HepG2 (cell line): ENCODE data around the gene SLC6A16. TPM values are rescaled to one million over a fixed set of nuclear protein-coding genes. Genes with fewer than 3 reads are reported as not detected.

Source experiments
- ATAC-seq: fragments of 200-7000 bp; cut with Tn5 transposase; 3 replicates; pipeline ENCODE4 v1.9.1; 2020; ENCODE audit warnings: mild to moderate bottlenecking, moderate library complexity
- BruUV-seq: library from RNA; stranded (reverse); fragments of 400-500 nt; replicated peaks from 2 replicates; lab custom pipeline; 2021; lab: Mats Ljungman, UMichigan
- CTCF ChIA-PET: fragments of 300-600 bp; formaldehyde crosslinking; extraction: SDS; loops from one replicate; lab custom pipeline; 2021; ENCODE audit warnings: low total read pairs, inconsistent platforms, low intra/inter-chr PET ratio; lab: Yijun Ruan, JAX
- POLR2A ChIA-PET: fragments of 350-600 bp; sonication (Branson Sonifier 250); formaldehyde crosslinking; loops from one replicate; lab custom pipeline; 2020; ENCODE audit warnings: antibody characterized with exemption, inconsistent platforms; lab: Yijun Ruan, JAX
- DNase-seq: peaks from one replicate; pipeline ENCODE4 v3.0.0-alpha.2; 2015; ENCODE audit warnings: low spot score
- FAIRE-seq: peaks from 3 replicates; lab custom pipeline; 2011; peaks lifted over from hg19 to GRCh38; lab: Jason Lieb, UNC
- H2AFZ ChIP-seq: one replicate; pipeline ENCODE4 v1.6.1; 2011; ENCODE audit warnings: low read length, inconsistent platforms
- H3K27ac ChIP-seq: fragments of 300-600 bp; 3 replicates; pipeline ENCODE4 v1.8.0; 2011; ENCODE audit warnings: mixed run types, mild to moderate bottlenecking, mixed read lengths, low read length, inconsistent platforms; ENCODE audit not compliant: insufficient read depth; ENCODE audit errors: extremely low read length
- H3K27me3 ChIP-seq, 2 experiments: fragments of 200-600 bp in 1 of 2; 2 replicates in 1 of 2; 3 replicates in 1 of 2; pipeline versions ENCODE4 v1.6.0 to v1.8.0; 2011; ENCODE audit warnings: low read length in 2 of 2, mild to moderate bottlenecking in 2 of 2, moderate library complexity in 2 of 2, inconsistent platforms in 1 of 2; ENCODE audit not compliant: insufficient read depth in 2 of 2, control insufficient read depth in 1 of 2
- H3K36me3 ChIP-seq, 2 experiments: fragments of 200-600 bp in 1 of 2; replicated peaks in 1 of 2; 2 replicates in 1 of 2; 3 replicates in 1 of 2; pipeline versions ENCODE4 v1.5.1 to v1.8.0; 2011; ENCODE audit warnings: low read length in 2 of 2, inconsistent platforms in 1 of 2; ENCODE audit not compliant: insufficient read depth in 2 of 2, control insufficient read depth in 1 of 2
- H3K4me1 ChIP-seq: 2 replicates; pipeline ENCODE4 v1.5.1; 2012; ENCODE audit warnings: low read length, inconsistent platforms; ENCODE audit not compliant: insufficient read depth
- H3K4me2 ChIP-seq: 2 replicates; pipeline ENCODE4 v1.6.0; 2011; ENCODE audit warnings: low read depth, low read length, inconsistent platforms
- H3K4me3 ChIP-seq, 3 experiments: fragments of 200-600 bp in 1 of 3; sonication (generic), shearing (Covaris generic) in 1 of 3; replicated peaks in 1 of 3; 2 replicates each; pipeline ENCODE4 v1.5.1; 2011 to 2016; ENCODE audit warnings: low read length in 3 of 3, inconsistent platforms in 2 of 3, low read depth in 2 of 3, mild to moderate bottlenecking in 2 of 3, control low read depth in 1 of 3, mixed read lengths in 1 of 3; ENCODE audit not compliant: insufficient read depth in 1 of 3
- H3K79me2 ChIP-seq: one replicate; pipeline ENCODE4 v1.6.1; 2011; ENCODE audit warnings: low read length, inconsistent platforms; ENCODE audit not compliant: insufficient read depth
- H3K9ac ChIP-seq: 2 replicates; pipeline ENCODE4 v1.6.0; 2011; ENCODE audit warnings: mild to moderate bottlenecking, low read depth, low read length, inconsistent platforms; ENCODE audit not compliant: insufficient read depth
- H3K9me3 ChIP-seq: 2 replicates; pipeline ENCODE4 v1.5.1; 2012; ENCODE audit warnings: mild to moderate bottlenecking, low read length
- H4K20me1 ChIP-seq: 2 replicates; pipeline ENCODE4 v1.6.0; 2011; ENCODE audit warnings: inconsistent platforms, mild to moderate bottlenecking, low read length, moderate library complexity; ENCODE audit not compliant: insufficient read depth
- KMT2B ChIP-seq: IDR thresholded peaks from 2 replicates; pipeline ENCODE4 v1.6.1; 2016; ENCODE audit warnings: missing genetic modification reagents, missing compliant biosample characterization
- MTF2 ChIP-seq: sonication (generic); formaldehyde crosslinking; IDR thresholded peaks from 2 replicates; pipeline ENCODE4 v1.5.0; 2020; ENCODE audit warnings: missing genetic modification reagents, borderline replicate concordance
- XRCC5 ChIP-seq: fragments of 200-400 bp; formaldehyde crosslinking; optimal IDR thresholded peaks from 2 replicates; pipeline ENCODE3; 2017; ENCODE audit warnings: mild to moderate bottlenecking, low read length
- ZBTB14 ChIP-seq: sonication (generic); formaldehyde crosslinking; IDR thresholded peaks from 2 replicates; pipeline ENCODE4 v1.4.0; 2020; ENCODE audit warnings: missing genetic modification reagents
- ZBTB33 ChIP-seq: sonication (generic); formaldehyde crosslinking; IDR thresholded peaks from 2 replicates; pipeline ENCODE4 v1.4.0; 2020; ENCODE audit warnings: missing genetic modification reagents
- ZIK1 ChIP-seq: sonication (generic); formaldehyde crosslinking; IDR thresholded peaks from 2 replicates; pipeline ENCODE4 v1.5.0; 2020; ENCODE audit warnings: mild to moderate bottlenecking, low read depth, missing genetic modification reagents, borderline replicate concordance
- ZNF383 ChIP-seq: sonication (generic); formaldehyde crosslinking; IDR thresholded peaks from 2 replicates; pipeline ENCODE4 v1.4.0; 2020; ENCODE audit warnings: missing genetic modification reagents, mild to moderate bottlenecking, borderline replicate concordance
- ZNF75D ChIP-seq: sonication (generic); formaldehyde crosslinking; IDR thresholded peaks from 2 replicates; pipeline ENCODE4 v1.8.1; 2023; ENCODE audit warnings: missing genetic modification reagents, mild to moderate bottlenecking, borderline replicate concordance
- ZNF816 ChIP-seq: sonication (generic); formaldehyde crosslinking; IDR thresholded peaks from 2 replicates; pipeline ENCODE4 v1.8.0; 2022; ENCODE audit warnings: missing genetic modification reagents, mild to moderate bottlenecking, borderline replicate concordance
- WGBS: methylation state at CpG from one replicate; pipeline ENCODE4 v1.1.6; 2017; ENCODE audit warnings: low lambda C conversion rate; 5-methylcytosine and 5-hydroxymethylcytosine counted together
- in situ Hi-C: cut with HindIII; loops from 2 replicates; pipeline ENCODE4 v1.10.0; 2017; ENCODE audit warnings: low pct_unique_long_range_greater_than_20kb; ENCODE audit not compliant: extremely low pct_ligation_motif_present
- intact Hi-C: fragments of 100-400 bp; cut with micrococcal nuclease; formaldehyde crosslinking; loops from one replicate; pipeline ENCODE4 v1.10.0; 2022; ENCODE audit not compliant: unreplicated experiment
- polyA plus RNA-seq, 8 experiments: library from polyadenylated mRNA; depleted of rRNA in 3 of 8; stranded (reverse) in 7 of 8; unstranded in 1 of 8; fragments of >200 nt; fragmentation: Illumina TruSeq in 4 of 8; extraction: Trizol in 4 of 8; gene quantifications; 2 replicates each; pipeline versions ENCODE4 v1.2.1 to v1.2.3, GENCODE V29; 2011 to 2016; ENCODE audit warnings: low read depth in 4 of 8, missing spikeins in 1 of 8, mixed read lengths in 1 of 8; ENCODE audit not compliant: insufficient read depth in 1 of 8
- total RNA-seq, 5 experiments: library from RNA; depleted of rRNA; stranded (reverse); fragments of >200 nt; fragmentation: Illumina TruSeq; extraction: Trizol; gene quantifications; 2 replicates each; pipeline ENCODE4 v1.2.3, GENCODE V29; 2016; ENCODE audit warnings: low read depth in 1 of 5

The SLC6A16 gene
- total and polyA plus RNA-seq, 2 of the 13 experiments (the other 11 are each of a cell fraction or from before 2014, with no cell fraction given), result 0.07 to 0.18 TPM

- no peak for ATAC-seq
- Histone ChIP-seq H3K79me2 (no peaks in the 10 kb centered on the region), H3K27ac (no peak overlapping the region), H3K9me3 (no peaks in the 10 kb centered on the region), H3K4me3 (no peak overlapping the region), H3K4me2 (no peak overlapping the region), H3K27me3 (no peaks in the 10 kb centered on the region), H4K20me1 (no peaks in the 10 kb centered on the region), H2AFZ (no peak overlapping the region), H3K4me1 (peaks cover 17% of the 10 kb centered on the region), H3K36me3 (peaks cover 0 to 2% of the 10 kb centered on the region in 2 experiments; a peak in 1 of 5 replicates), H3K9ac (no peak overlapping the region)
- no peak for DNase-seq
- WGBS, result 84% methylated on average over 30 of the region's 30 CpGs
- TF ChIP-seq ZBTB14 (CRISPR knock-in tag) (no peak), ZBTB33 (CRISPR knock-in tag) (0 out of 2 replicates have a peak, but pooled peaks have one; percentile 23)
- intact Hi-C loops, result no loop called here
- CTCF ChIA-PET, result no interaction called here
- FAIRE-seq, result no peak
- POLR2A ChIA-PET, result no interaction called here
- in situ Hi-C loops, result no loop called here
- no TSS peak for BruUV-seq
Observed at GRCh38 chr19:49338691-49339300, 13.8 kb upstream of the SLC6A16 start.

GRCh38 chr19:49338023-49338677, 13.2 kb upstream of the SLC6A16 start:
- Histone ChIP-seq H3K79me2 (no peaks in the 10 kb centered on the region), H2AFZ (no peak overlapping the region), H3K4me1 (peaks cover 23% of the 10 kb centered on the region), H3K36me3 (peaks cover 0 to 2% of the 10 kb centered on the region in 2 experiments; a peak in 1 of 5 replicates), H3K27ac (no peak overlapping the region), H4K20me1 (no peaks in the 10 kb centered on the region), H3K9ac (no peak overlapping the region), H3K27me3 (no peaks in the 10 kb centered on the region), H3K4me3 (no peak overlapping the region), H3K4me2 (no peak overlapping the region), H3K9me3 (no peaks in the 10 kb centered on the region)
- WGBS, result 86% methylated on average over 33 of the region's 34 CpGs
- intact Hi-C loops (no loop called here), in situ Hi-C loops (no loop called here)
- DNase-seq (no peak), FAIRE-seq (no peak), ATAC-seq (no peak)
- ChIA-PET CTCF (no interaction called here), POLR2A (no interaction called here)
- BruUV-seq, result no TSS peak
- TF ChIP-seq XRCC5 (no peak), MTF2 (CRISPR knock-in tag) (no peak), ZNF75D (CRISPR knock-in tag) (no peak), ZNF816 (no peak), KMT2B (CRISPR knock-in tag) (no peak), ZIK1 (CRISPR knock-in tag) (no peak), ZNF383 (CRISPR knock-in tag) (no peak)
